Spleen (tissue), 7 donors: ENCODE data around the gene OSM.

Source experiments
- CTCF ChIP-seq, 11 experiments: fragments of 200-600 bp in 7 of 11; fragments of 450-650 bp in 4 of 11; sonication (generic) in 4 of 11; IDR thresholded peaks in 8 of 11; conservative IDR thresholded peaks in 3 of 11; 1 replicate in 7 of 11; 2 replicates in 4 of 11; pipeline versions ENCODE4 v1.4.0 to v1.8.0; 2016 to 2021; ENCODE audit warnings: antibody characterized with exemption in 11 of 11, inconsistent platforms in 4 of 11, mild to moderate bottlenecking in 1 of 11
- POLR2A ChIP-seq, 3 donors: fragments of 450-650 bp; IDR thresholded peaks; one replicate each; pipeline ENCODE4 v1.5.1; 2017; ENCODE audit warnings: antibody characterized with exemption in 3 of 3, mild to moderate bottlenecking in 1 of 3
- donor health status: DM: no; HTN: no; CAD: no; lungs with moderate emphysema.
- donor health status: DM: no; HTN: no; CAD: no.
- donor health status: DM: no; HTN: no; CAD: no.

GRCh38 chr22:30304495-30305244 lies 38.0 kb upstream of the OSM start:
- TF ChIP-seq POLR2A (IDR thresholded peaks at IDR 0.05) = no peak
- no peak for TF ChIP-seq CTCF (IDR thresholded peaks at IDR 0.05 in 8 of 11, conservative IDR thresholded peaks at IDR 0.05 in 3 of 11)
